OCI-LY1 (cell line): ENCODE results near the gene SLC3A2.

ENCODE experiments used
- EZH2 ChIP-seq: fragments of 200-600 bp; sonication (generic), shearing (Covaris generic); IDR thresholded peaks from 2 replicates; pipeline ENCODE4 v1.8.0; 2017; ENCODE audit warnings: borderline replicate concordance, mixed run types, mild to moderate bottlenecking, antibody characterized with exemption, low read length, moderate library complexity, mixed read lengths
- TF ChIP-seq, protein P1 (sequence below): fragments of 200-600 bp; sonication (generic), shearing (Covaris generic); IDR thresholded peaks from 2 replicates; pipeline ENCODE4 v1.5.1; 2017; ENCODE audit warnings: mild to moderate bottlenecking, antibody characterized with exemption, low read length, moderate library complexity, mixed read lengths

DNA sequence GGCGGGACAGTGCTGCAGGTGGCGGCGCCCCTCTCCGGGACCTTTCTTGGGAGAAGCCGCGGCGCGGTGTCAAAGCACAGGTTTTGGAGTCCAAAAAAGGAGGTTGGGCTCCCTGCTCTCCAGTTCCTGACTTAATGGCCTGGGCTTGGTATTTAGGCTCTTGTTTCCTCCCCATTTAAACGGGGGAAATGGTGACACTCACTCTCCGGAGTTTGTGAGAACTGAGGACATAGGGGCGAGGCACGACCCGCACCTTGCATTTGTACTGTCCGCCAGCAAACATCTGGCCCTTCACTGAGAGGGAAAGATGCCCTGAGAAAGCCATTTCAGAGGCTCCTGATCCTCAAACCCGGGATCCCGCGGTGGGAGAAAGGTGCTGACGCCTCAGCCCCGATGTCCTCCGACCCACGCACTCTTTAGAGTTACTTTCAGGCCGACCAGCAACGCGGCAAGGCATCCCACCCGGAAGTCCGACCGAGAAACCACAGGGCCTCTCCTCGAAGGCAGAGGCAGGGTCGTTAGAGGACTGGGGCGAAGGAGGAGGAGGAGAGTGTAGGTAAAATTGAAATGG is 38.4 kb upstream of the SLC3A2 start:
- TF ChIP-seq, protein P1, sequence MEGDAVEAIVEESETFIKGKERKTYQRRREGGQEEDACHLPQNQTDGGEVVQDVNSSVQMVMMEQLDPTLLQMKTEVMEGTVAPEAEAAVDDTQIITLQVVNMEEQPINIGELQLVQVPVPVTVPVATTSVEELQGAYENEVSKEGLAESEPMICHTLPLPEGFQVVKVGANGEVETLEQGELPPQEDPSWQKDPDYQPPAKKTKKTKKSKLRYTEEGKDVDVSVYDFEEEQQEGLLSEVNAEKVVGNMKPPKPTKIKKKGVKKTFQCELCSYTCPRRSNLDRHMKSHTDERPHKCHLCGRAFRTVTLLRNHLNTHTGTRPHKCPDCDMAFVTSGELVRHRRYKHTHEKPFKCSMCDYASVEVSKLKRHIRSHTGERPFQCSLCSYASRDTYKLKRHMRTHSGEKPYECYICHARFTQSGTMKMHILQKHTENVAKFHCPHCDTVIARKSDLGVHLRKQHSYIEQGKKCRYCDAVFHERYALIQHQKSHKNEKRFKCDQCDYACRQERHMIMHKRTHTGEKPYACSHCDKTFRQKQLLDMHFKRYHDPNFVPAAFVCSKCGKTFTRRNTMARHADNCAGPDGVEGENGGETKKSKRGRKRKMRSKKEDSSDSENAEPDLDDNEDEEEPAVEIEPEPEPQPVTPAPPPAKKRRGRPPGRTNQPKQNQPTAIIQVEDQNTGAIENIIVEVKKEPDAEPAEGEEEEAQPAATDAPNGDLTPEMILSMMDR: no peak
- TF ChIP-seq EZH2: no peak
